Transverse colon (tissue), 4 donors: ENCODE data around the gene SMIM44. TPM values are rescaled to one million over a fixed set of nuclear protein-coding genes. Genes with fewer than 3 reads are reported as not detected.

Experiments
- DNase-seq: peaks from one replicate; pipeline ENCODE4 v3.0.0-alpha.2; 2019
- H3K27ac ChIP-seq, 4 donors: fragments of 200-600 bp; sonication (generic); 2 replicates each; pipeline ENCODE4 v1.5.1; 2016 to 2018; ENCODE audit warnings: inconsistent platforms in 4 of 4
- H3K27me3 ChIP-seq: fragments of 200-600 bp; sonication (generic); 2 replicates; pipeline ENCODE4 v1.5.1; 2017; ENCODE audit warnings: inconsistent platforms
- H3K36me3 ChIP-seq, 4 donors: fragments of 200-600 bp; sonication (generic); 2 replicates each; pipeline ENCODE4 v1.5.1; 2017 to 2019; ENCODE audit warnings: inconsistent platforms in 4 of 4
- H3K4me1 ChIP-seq, 4 donors: fragments of 200-600 bp; sonication (generic); 2 replicates each; pipeline ENCODE4 v1.5.1; 2017 to 2020; ENCODE audit warnings: inconsistent platforms in 4 of 4
- H3K4me3 ChIP-seq, 4 donors: fragments of 200-600 bp; sonication (generic); 1 replicate in 1 of 4; 2 replicates in 3 of 4; pipeline versions ENCODE4 v1.5.1 to v1.6.1; 2017 to 2019; ENCODE audit warnings: inconsistent platforms in 4 of 4
- H3K9me3 ChIP-seq, 2 donors: fragments of 200-600 bp; sonication (generic); 2 replicates each; pipeline ENCODE4 v1.5.1; 2017 to 2019; ENCODE audit warnings: inconsistent platforms in 2 of 2
- CTCF ChIP-seq, 5 experiments: fragments of 200-600 bp in 3 of 5; fragments of 450-650 bp in 2 of 5; sonication (generic) in 3 of 5; IDR thresholded peaks; 1 replicate in 2 of 5; 2 replicates in 3 of 5; pipeline ENCODE4 v1.5.1; 2016 to 2017; ENCODE audit warnings: antibody characterized with exemption in 5 of 5, inconsistent platforms in 3 of 5, mild to moderate bottlenecking in 2 of 5, moderate library complexity in 1 of 5
- EP300 ChIP-seq: sonication (generic); formaldehyde crosslinking; IDR thresholded peaks from one replicate; pipeline ENCODE4 v1.6.1; 2017; ENCODE audit warnings: antibody characterized with exemption, low read depth
- POLR2A ChIP-seq: fragments of 450-650 bp; IDR thresholded peaks from one replicate; pipeline ENCODE4 v1.6.1; 2016; ENCODE audit warnings: antibody characterized with exemption, mild to moderate bottlenecking, moderate library complexity
- POLR2AphosphoS5 ChIP-seq, 3 donors: sonication (generic); formaldehyde crosslinking; IDR thresholded peaks; one replicate each; pipeline ENCODE4 v1.6.1; 2016; ENCODE audit warnings: antibody characterized with exemption in 3 of 3
- WGBS, 2 donors: methylation state at CpG; one replicate each; pipeline ENCODE4 v1.1.5; 2018; ENCODE audit warnings: low coverage in 1 of 2; 5-methylcytosine and 5-hydroxymethylcytosine counted together
- in situ Hi-C, 4 donors: fragments of 200-750 bp; cut with MboI; loops; one replicate each; pipeline versions ENCODE4 v1.15.0 to v1.15.1; 2017; ENCODE audit warnings: low sequenced_read_pairs in 3 of 4, low pct_ligation_motif_present in 1 of 4, low pct_unique_long_range_greater_than_20kb in 1 of 4
- intact Hi-C: fragments of 100-400 bp; cut with DNase I; formaldehyde crosslinking; loops from one replicate; pipeline ENCODE4 v1.15.1; 2023; ENCODE audit warnings: low total_unique reads
- total RNA-seq, 4 donors: library from RNA; depleted of rRNA; stranded (reverse); fragments of >200 nt; gene quantifications; one replicate each; pipeline ENCODE4 v1.1.0, GENCODE V29; 2016

SMIM44 gene
- total RNA-seq, 4 donors from 2014 or later = 4.1 to 15.3 TPM; not detected in 2

GRCh38 chr19:3478409-3479176 lies 4.6 kb downstream of the SMIM44 start:
- intact Hi-C loops = no loop called here
- peaks cover 3 to 31% (median 22%) of the 10 kb centered on the region in 4 donors for H3K4me1 ChIP-seq

GRCh38 chr19:3477951-3478350 lies 5.3 kb downstream of the SMIM44 start:
- H3K27ac ChIP-seq = no peak overlapping the region
- TF ChIP-seq EP300 = no peak
- no peak for TF ChIP-seq POLR2AphosphoS5 (IDR thresholded peaks at IDR 0.05)
- TF ChIP-seq POLR2A = no peak
- TF ChIP-seq CTCF (IDR thresholded peaks at IDR 0.05) = no peak
- in situ Hi-C loops (loop anchor here in 2 of 4 donors (10.0 kb wide), 1 partner anchor 153 kb away; no protein-coding TSS in a partner anchor), intact Hi-C loops (no loop called here)
- peaks cover 3 to 33% (median 24%) of the 10 kb centered on the region in 4 donors for H3K4me1 ChIP-seq
- DNase-seq = no peak
- peaks cover 18% of the 10 kb centered on the region for H3K27me3 ChIP-seq
- H3K9me3 ChIP-seq = no peaks in the 10 kb centered on the region
- no peak overlapping the region for H3K4me3 ChIP-seq
- no peaks in the 10 kb centered on the region for H3K36me3 ChIP-seq
- WGBS, 2 donors = 90% methylated on average over 2 of the region's 2 CpGs; no CpG with 5 or more reads in 1 of the 2 donors

More at GRCh38 chr19:3478409-3479176, 4.6 kb downstream of the SMIM44 start:
- in situ Hi-C loops = loop anchor here in 2 of 4 donors (10.0 kb wide), 1 partner anchor 154 kb away; no protein-coding TSS in a partner anchor
- no peaks in the 10 kb centered on the region for H3K9me3 ChIP-seq
- 51 to 59% methylated on average over 9 to 26 of the region's 27 CpGs for WGBS, 2 donors
- H3K36me3 ChIP-seq = no peaks in the 10 kb centered on the region
- DNase-seq = no peak
- H3K27ac ChIP-seq = no peak overlapping the region
- TF ChIP-seq POLR2AphosphoS5 (IDR thresholded peaks at IDR 0.05) (no peak), CTCF (IDR thresholded peaks at IDR 0.05) (no peak)
- no peak overlapping the region for H3K4me3 ChIP-seq
- H3K27me3 ChIP-seq = peaks cover 20% of the 10 kb centered on the region

- H3K9me3 ChIP-seq = no peaks in the 10 kb centered on the region
- TF ChIP-seq POLR2AphosphoS5 (IDR thresholded peaks at IDR 0.05) (no peak), CTCF (IDR thresholded peaks at IDR 0.05) (no peak), POLR2A (no peak), EP300 (no peak)
- H3K4me1 ChIP-seq = peaks cover 7 to 30% (median 21%) of the 10 kb centered on the region in 4 donors
- H3K4me3 ChIP-seq = no peak overlapping the region
- H3K27me3 ChIP-seq = peaks cover 14% of the 10 kb centered on the region
- H3K36me3 ChIP-seq = no peaks in the 10 kb centered on the region
- DNase-seq = no peak
- in situ Hi-C loops = loop anchor here in 2 of 4 donors (10.0 kb wide), 1 partner anchor 153 kb away; no protein-coding TSS in a partner anchor
- intact Hi-C loops = no loop called here
- no peak overlapping the region for H3K27ac ChIP-seq
Measured at GRCh38 chr19:3477506-3477905, 5.7 kb downstream of the SMIM44 start.

- in situ Hi-C loops (loop anchor here in 2 of 4 donors (10.0 kb wide), 1 partner anchor 152 kb away; no protein-coding TSS in a partner anchor), intact Hi-C loops (no loop called here)
- H3K27me3 ChIP-seq = peaks cover 12% of the 10 kb centered on the region
- no peak for DNase-seq
- no peaks in the 10 kb centered on the region for H3K9me3 ChIP-seq
- peaks cover 7 to 33% (median 18%) of the 10 kb centered on the region in 4 donors for H3K4me1 ChIP-seq
- no peak overlapping the region for H3K4me3 ChIP-seq
- TF ChIP-seq POLR2A = no peak
- no peak for TF ChIP-seq POLR2AphosphoS5 (IDR thresholded peaks at IDR 0.05)
- no peak for TF ChIP-seq CTCF (IDR thresholded peaks at IDR 0.05)
- no peak for TF ChIP-seq EP300
- H3K36me3 ChIP-seq = no peaks in the 10 kb centered on the region
- H3K27ac ChIP-seq = no peak overlapping the region
- WGBS, 2 donors = 89 to 94% methylated on average over 2 of the region's 2 CpGs
Measured at GRCh38 chr19:3476830-3477229, 6.4 kb downstream of the SMIM44 start.
